RWPE2 (cell line): ENCODE data around the gene HEXIM1.
A peak's percentile ranks its signal among the peaks of the same experiment; 100 is the strongest.

ENCODE experiments used
- ATAC-seq: fragments of 200-7000 bp; cut with Tn5 transposase; 3 replicates; pipeline ENCODE4 v1.9.1; 2021; ENCODE audit warnings: low read depth
- DNase-seq: peaks from one replicate; pipeline ENCODE4 v3.0.0-alpha.2; 2020; ENCODE audit warnings: low spot score
- H3K27ac ChIP-seq: fragments of 450-650 bp; 2 replicates; pipeline ENCODE4 v1.5.1; 2017; ENCODE audit warnings: mild to moderate bottlenecking; ENCODE audit not compliant: poor library complexity, severe bottlenecking
- H3K27me3 ChIP-seq: fragments of 250-450 bp; sonication (Bioruptor Pico); 2 replicates; pipeline ENCODE4 v1.5.1; 2021; ENCODE audit warnings: mild to moderate bottlenecking, moderate library complexity; ENCODE audit not compliant: insufficient read depth, poor library complexity, severe bottlenecking
- H3K36me3 ChIP-seq: fragments of 250-450 bp; sonication (Bioruptor Pico); 2 replicates; pipeline ENCODE4 v1.5.1; 2020; ENCODE audit warnings: low read depth, mild to moderate bottlenecking, moderate library complexity
- H3K4me1 ChIP-seq: fragments of 250-450 bp; sonication (Bioruptor Pico); 2 replicates; pipeline ENCODE4 v1.5.1; 2021; ENCODE audit warnings: mild to moderate bottlenecking, moderate library complexity; ENCODE audit not compliant: insufficient read depth, poor library complexity, severe bottlenecking
- H3K4me3 ChIP-seq: fragments of 250-450 bp; sonication (Bioruptor Pico); 2 replicates; pipeline ENCODE4 v1.5.1; 2021; ENCODE audit warnings: mild to moderate bottlenecking, moderate library complexity; ENCODE audit not compliant: severe bottlenecking
- H3K9me3 ChIP-seq: fragments of 250-450 bp; sonication (Bioruptor Pico); 2 replicates; pipeline ENCODE4 v1.5.1; 2021; ENCODE audit warnings: mild to moderate bottlenecking, moderate library complexity; ENCODE audit not compliant: severe bottlenecking
- CTCF ChIP-seq: fragments of 450-650 bp; IDR thresholded peaks from one replicate; pipeline ENCODE4 v1.5.1; 2017; ENCODE audit warnings: mild to moderate bottlenecking, moderate library complexity; ENCODE audit not compliant: poor library complexity, severe bottlenecking

Gene HEXIM1

GRCh38 chr17:45172232-45172540, 23.9 kb downstream of the HEXIM1 start:
- ATAC-seq: peak; percentile 4
- DNase-seq: no peak
- Histone ChIP-seq H3K27ac (peak overlapping the region; percentile 98), H3K4me3 (peak overlapping the region; percentile 37), H3K27me3 (no peaks in the 10 kb centered on the region), H3K4me1 (peaks cover 29% of the 10 kb centered on the region), H3K36me3 (no peaks in the 10 kb centered on the region), H3K9me3 (no peaks in the 10 kb centered on the region)
- TF ChIP-seq CTCF: no peak

- Histone ChIP-seq H3K27me3 (no peaks in the 10 kb centered on the region), H3K36me3 (no peaks in the 10 kb centered on the region), H3K9me3 (no peaks in the 10 kb centered on the region), H3K4me1 (peaks cover 29% of the 10 kb centered on the region), H3K27ac (peak overlapping the region; percentile 98), H3K4me3 (peak overlapping the region; percentile 37)
- ATAC-seq: peak; percentile 59
- peak; percentile 98 for DNase-seq
- TF ChIP-seq CTCF: peak; percentile 36
Observed at GRCh38 chr17:45172541-45173286, 24.4 kb downstream of the HEXIM1 start.

GRCh38 chr17:45175759-45176115, 27.5 kb downstream of the HEXIM1 start:
- Histone ChIP-seq H3K4me3 (no peak overlapping the region), H3K27me3 (no peaks in the 10 kb centered on the region), H3K27ac (peak overlapping the region; percentile 98), H3K4me1 (peaks cover 23% of the 10 kb centered on the region), H3K36me3 (no peaks in the 10 kb centered on the region), H3K9me3 (no peaks in the 10 kb centered on the region)
- DNase-seq (no peak), ATAC-seq (no peak)
- TF ChIP-seq CTCF: no peak

- no peaks in the 10 kb centered on the region for H3K9me3 ChIP-seq
- H3K4me3 ChIP-seq: no peak overlapping the region
- H3K27ac ChIP-seq: no peak overlapping the region
- ATAC-seq: no peak
- no peak for DNase-seq
- no peaks in the 10 kb centered on the region for H3K27me3 ChIP-seq
- TF ChIP-seq CTCF: no peak
- H3K4me1 ChIP-seq: peaks cover 23% of the 10 kb centered on the region
- no peaks in the 10 kb centered on the region for H3K36me3 ChIP-seq
Observed at GRCh38 chr17:45177563-45177962, 29.3 kb downstream of the HEXIM1 start.

GRCh38 chr17:45184144-45184543, 35.9 kb downstream of the HEXIM1 start:
- H3K4me1 ChIP-seq: peaks cover 9% of the 10 kb centered on the region
- no peak for TF ChIP-seq CTCF
- H3K4me3 ChIP-seq: no peak overlapping the region
- no peaks in the 10 kb centered on the region for H3K36me3 ChIP-seq
- no peaks in the 10 kb centered on the region for H3K9me3 ChIP-seq
- ATAC-seq: 0 out of 3 replicates have a peak, but pooled peaks have one; percentile 19
- no peaks in the 10 kb centered on the region for H3K27me3 ChIP-seq
- H3K27ac ChIP-seq: peak overlapping the region; percentile 13
- no peak for DNase-seq
